HG03280 (cell line): Measurements from ENCODE around the gene LEMD1.
"Not testable (repeated sequence)": the region's sequence is repeated elsewhere in the genome, so short reads cannot be mapped to it uniquely, and the experiment has no call there.

Experiments used
- ATAC-seq: cut with Tn5 transposase; IDR thresholded peaks from one replicate; pipeline ENCODE4 v1.9.1; 2021; ENCODE audit warnings: mild to moderate bottlenecking, moderate library complexity; ENCODE audit not compliant: unreplicated experiment

LEMD1 gene

GRCh38 chr1:205382561-205382960, 39.3 kb downstream of the LEMD1 start:
- no peak for ATAC-seq

GRCh38 chr1:205381305-205381704, 40.6 kb downstream of the LEMD1 start:
- ATAC-seq, result no peak

- ATAC-seq, result no peak
Observed at GRCh38 chr1:205380882-205381281, 41.0 kb downstream of the LEMD1 start.

- ATAC-seq, result no peak
Observed at GRCh38 chr1:205379056-205379455, 42.8 kb downstream of the LEMD1 start.

- ATAC-seq, result no peak
Observed at GRCh38 chr1:205377355-205377754, 44.5 kb downstream of the LEMD1 start.

GRCh38 chr1:205376739-205377138, 45.1 kb downstream of the LEMD1 start:
- no peak for ATAC-seq

GRCh38 chr1:205375835-205376545, 45.9 kb downstream of the LEMD1 start:
- no peak for ATAC-seq

GRCh38 chr1:205374210-205375078, 47.4 kb downstream of the LEMD1 start:
- no peak for ATAC-seq

GRCh38 chr1:205373798-205374175, 48.1 kb downstream of the LEMD1 start:
- no peak for ATAC-seq

- no peak for ATAC-seq
Observed at GRCh38 chr1:205373022-205373797, 48.6 kb downstream of the LEMD1 start.

GRCh38 chr1:205371871-205372660, 49.8 kb downstream of the LEMD1 start:
- no peak for ATAC-seq

- no peak for ATAC-seq
Observed at GRCh38 chr1:205370780-205371179, 51.1 kb downstream of the LEMD1 start.

GRCh38 chr1:205369701-205370123, 52.1 kb downstream of the LEMD1 start:
- ATAC-seq, result no peak

- ATAC-seq, result no peak
Observed at GRCh38 chr1:205368478-205368877, 53.4 kb downstream of the LEMD1 start.

- no peak for ATAC-seq
Observed at GRCh38 chr1:205365945-205366463, 55.9 kb downstream of the LEMD1 start.

GRCh38 chr1:205365086-205365485, 56.8 kb downstream of the LEMD1 start:
- ATAC-seq, result not testable (repeated sequence)

- ATAC-seq, result no peak
Observed at GRCh38 chr1:205360891-205361290, 61.0 kb downstream of the LEMD1 start.

GRCh38 chr1:205359771-205360565, 61.9 kb downstream of the LEMD1 start:
- ATAC-seq, result no peak

GRCh38 chr1:205358579-205358978, 63.3 kb downstream of the LEMD1 start:
- ATAC-seq, result no peak

- no peak for ATAC-seq
Observed at GRCh38 chr1:205357567-205357966, 64.3 kb downstream of the LEMD1 start.
